ENCODE measurements around the gene PPP1R37. TPM values are rescaled to one million over a fixed set of nuclear protein-coding genes. Genes with fewer than 3 reads are reported as not detected.

The PPP1R37 gene
- total RNA-seq, 1 experiment from 2014 or later: 33.6 TPM

DNA sequence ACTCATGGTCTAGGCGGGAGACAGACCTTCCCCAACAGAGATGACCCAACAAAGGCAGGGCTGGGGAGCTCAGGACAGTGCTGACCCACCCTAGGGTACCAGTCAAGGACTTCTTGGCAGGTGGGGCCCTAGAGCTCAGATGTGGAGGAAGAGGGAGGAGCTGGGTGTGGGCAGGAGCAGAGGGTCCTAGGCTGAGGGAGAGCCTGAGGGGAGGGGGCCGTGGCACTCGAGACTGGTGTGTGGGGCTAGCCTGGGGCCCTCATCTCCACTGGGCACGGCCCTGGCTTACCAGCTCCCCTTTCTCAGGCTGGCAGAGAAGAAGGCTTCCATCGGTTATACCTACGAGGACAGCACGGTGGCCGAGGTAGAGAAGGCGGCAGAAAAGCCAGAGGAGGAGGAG lies 35.5 kb upstream of the PPP1R37 start:
- H3K36me3 Mint-ChIP-seq (ENCODE audit: insufficient read depth in 1 of 3, low read depth in 3 of 3): peaks cover 48 to 88% (median 85%) of the 10 kb centered on the region in 3 experiments
- no CpG with 5 or more reads among the region's 9 CpGs for WGBS (ENCODE audit: extremely low coverage, insufficient read length, low lambda C conversion rate)

More for the DNA sequence above, 35.5 kb upstream of the PPP1R37 start:
- no peak overlapping the region for H4K5ac ChIP-seq (ENCODE audit: insufficient read length, low read depth, low read length)
- no peak overlapping the region for H2AFZ ChIP-seq (ENCODE audit: low read length)
- H3K23ac ChIP-seq (ENCODE audit: insufficient read length, low read depth, low read length): no peak overlapping the region
- no peak overlapping the region for H2BK12ac ChIP-seq (ENCODE audit: insufficient read length, low read depth, low read length)
- no peak overlapping the region for H2BK5ac ChIP-seq (ENCODE audit: insufficient read length, low read length)
- DNase-seq: no peak
- no peak overlapping the region for H3K4ac ChIP-seq (ENCODE audit: low read depth, low read length)
- no peaks in the 10 kb centered on the region for H3K4me1 ChIP-seq (ENCODE audit: insufficient read depth, low read length)
- H2BK120ac ChIP-seq (ENCODE audit: low read depth, low read length, poor library complexity, severe bottlenecking): no peak overlapping the region
- no peaks in the 10 kb centered on the region for H3K27me3 Mint-ChIP-seq (ENCODE audit: low read depth)
- no peak overlapping the region for H4K8ac ChIP-seq (replicated peaks; ENCODE audit: insufficient read length, low read depth, low read length)
- H3K14ac ChIP-seq (ENCODE audit: insufficient read depth, low read length): no peak overlapping the region
- H3K23me2 ChIP-seq (ENCODE audit: insufficient read length, low read depth, low read length, poor library complexity, severe bottlenecking): no peaks in the 10 kb centered on the region
- no peak overlapping the region for H2BK15ac ChIP-seq (ENCODE audit: low read depth, low read length)
- no peak overlapping the region for H3K56ac ChIP-seq (ENCODE audit: insufficient read length, low read depth, low read length)
- TF ChIP-seq, protein P1, sequence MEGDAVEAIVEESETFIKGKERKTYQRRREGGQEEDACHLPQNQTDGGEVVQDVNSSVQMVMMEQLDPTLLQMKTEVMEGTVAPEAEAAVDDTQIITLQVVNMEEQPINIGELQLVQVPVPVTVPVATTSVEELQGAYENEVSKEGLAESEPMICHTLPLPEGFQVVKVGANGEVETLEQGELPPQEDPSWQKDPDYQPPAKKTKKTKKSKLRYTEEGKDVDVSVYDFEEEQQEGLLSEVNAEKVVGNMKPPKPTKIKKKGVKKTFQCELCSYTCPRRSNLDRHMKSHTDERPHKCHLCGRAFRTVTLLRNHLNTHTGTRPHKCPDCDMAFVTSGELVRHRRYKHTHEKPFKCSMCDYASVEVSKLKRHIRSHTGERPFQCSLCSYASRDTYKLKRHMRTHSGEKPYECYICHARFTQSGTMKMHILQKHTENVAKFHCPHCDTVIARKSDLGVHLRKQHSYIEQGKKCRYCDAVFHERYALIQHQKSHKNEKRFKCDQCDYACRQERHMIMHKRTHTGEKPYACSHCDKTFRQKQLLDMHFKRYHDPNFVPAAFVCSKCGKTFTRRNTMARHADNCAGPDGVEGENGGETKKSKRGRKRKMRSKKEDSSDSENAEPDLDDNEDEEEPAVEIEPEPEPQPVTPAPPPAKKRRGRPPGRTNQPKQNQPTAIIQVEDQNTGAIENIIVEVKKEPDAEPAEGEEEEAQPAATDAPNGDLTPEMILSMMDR (conservative IDR thresholded peaks at IDR 0.05): no peak
- no peak overlapping the region for H3K18ac ChIP-seq (ENCODE audit: insufficient read length, low read depth, low read length)
- H3K27ac Mint-ChIP-seq: no peak overlapping the region
- H3K27me3 ChIP-seq (ENCODE audit: insufficient read depth, low read length): no peaks in the 10 kb centered on the region
- no peak overlapping the region for H4K91ac ChIP-seq (ENCODE audit: insufficient read length, low read depth, low read length)
- H3K79me1 ChIP-seq (ENCODE audit: insufficient read depth, low read depth, low read length, poor library complexity, severe bottlenecking): no peaks in the 10 kb centered on the region
- no peaks in the 10 kb centered on the region for H4K20me1 ChIP-seq (ENCODE audit: control insufficient read depth, insufficient read depth, insufficient read length)
- no peak overlapping the region for H3K27ac ChIP-seq (ENCODE audit: insufficient read length, low read depth, low read length)
- H3K4me1 Mint-ChIP-seq: peaks cover 5 to 6% of the 10 kb centered on the region in 2 experiments; a peak in 3 of 4 replicates
- no peak overlapping the region for H2AK5ac ChIP-seq (ENCODE audit: insufficient read length, low read length)
- H3K79me2 ChIP-seq (ENCODE audit: insufficient read depth, low read length): no peaks in the 10 kb centered on the region
- H3T11ph ChIP-seq (ENCODE audit: low read length): no peak overlapping the region
- no peak overlapping the region for H3K4me3 Mint-ChIP-seq
- H3K9ac ChIP-seq (ENCODE audit: extremely low read depth, insufficient read length, low read length): no peak overlapping the region
- no peak overlapping the region for H2BK20ac ChIP-seq (ENCODE audit: low read depth, low read length, poor library complexity, severe bottlenecking)
- H3K4me2 ChIP-seq (ENCODE audit: insufficient read depth, insufficient read length, low read length): no peak overlapping the region
- H3K9me3 ChIP-seq (ENCODE audit: control insufficient read depth, low read depth, low read length): no peaks in the 10 kb centered on the region
- no peaks in the 10 kb centered on the region for H3K9me3 Mint-ChIP-seq

Data from H9 (cell line).